Stimulated activated naive B cell treated with anti-CD40 and anti-IgM and Interleukin-4, amounts not matched to agents 10 μg/mL and 1 μg/mL and 100 μg/mL, for 72 hours (primary cell): ENCODE data around the gene TMEM255B.
"Not testable (repeated sequence)": the region's sequence is repeated elsewhere in the genome, so short reads cannot be mapped to it uniquely, and the experiment has no call there.

ENCODE experiments used
- ATAC-seq, 2 donors: fragments of 150-1000 bp; cut with Tn5 transposase; replicated peaks; 2 replicates each; pipeline ENCODE4 v1.10.0; 2021; ENCODE audit warnings: moderate library complexity in 1 of 2
- DNase-seq: peaks from one replicate; pipeline ENCODE4 v3.0.0; 2021
- H3K27ac Mint-ChIP-seq: one replicate; pipeline ENCODE4 v1.8.0; 2022; ENCODE audit warnings: mild to moderate bottlenecking, mixed read lengths
- H3K27me3 Mint-ChIP-seq, 2 donors: one replicate each; pipeline ENCODE4 v1.8.0; 2022; ENCODE audit warnings: mixed read lengths in 2 of 2
- H3K36me3 Mint-ChIP-seq, 2 donors: one replicate each; pipeline ENCODE4 v1.8.0; 2022; ENCODE audit warnings: mixed read lengths in 2 of 2, mild to moderate bottlenecking in 1 of 2
- H3K4me1 Mint-ChIP-seq, 2 donors: one replicate each; pipeline ENCODE4 v1.8.0; 2022; ENCODE audit warnings: mixed read lengths in 2 of 2, mild to moderate bottlenecking in 1 of 2
- H3K4me3 Mint-ChIP-seq, 2 donors: one replicate each; pipeline ENCODE4 v1.8.0; 2022; ENCODE audit warnings: mild to moderate bottlenecking in 2 of 2, mixed read lengths in 2 of 2, moderate library complexity in 1 of 2
- H3K9me3 Mint-ChIP-seq, 2 donors: one replicate each; pipeline ENCODE4 v1.8.0; 2022; ENCODE audit warnings: mixed read lengths in 2 of 2, mild to moderate bottlenecking in 1 of 2

The TMEM255B gene

GRCh38 chr13:113787694-113788093 is 28.7 kb downstream of the TMEM255B start:
- ATAC-seq = no peak
- H3K27ac Mint-ChIP-seq = no peak overlapping the region
- peaks cover 0 to 3% of the 10 kb centered on the region in 2 donors for H3K4me1 Mint-ChIP-seq
- H3K9me3 Mint-ChIP-seq = no peaks in the 10 kb centered on the region
- H3K36me3 Mint-ChIP-seq = peaks cover 0 to 1% of the 10 kb centered on the region in 2 donors
- H3K27me3 Mint-ChIP-seq = peaks cover 29% of the 10 kb centered on the region in 2 donors
- no peak overlapping the region for H3K4me3 Mint-ChIP-seq
- DNase-seq = no peak

- Mint-ChIP-seq H3K4me3 (no peak overlapping the region), H3K27ac (no peak overlapping the region), H3K36me3 (peaks cover 0 to 1% of the 10 kb centered on the region in 2 donors), H3K27me3 (peaks cover 24% of the 10 kb centered on the region in 2 donors), H3K4me1 (peaks cover 0 to 3% of the 10 kb centered on the region in 2 donors), H3K9me3 (no peaks in the 10 kb centered on the region)
- DNase-seq (no peak), ATAC-seq (no peak)
These were observed 29.5 kb downstream of the TMEM255B start for GRCh38 chr13:113788413-113789135.

- H3K36me3 Mint-ChIP-seq = peaks cover 0 to 1% of the 10 kb centered on the region in 2 donors
- DNase-seq = no peak
- H3K27ac Mint-ChIP-seq = no peak overlapping the region
- H3K27me3 Mint-ChIP-seq = peaks cover 18 to 19% of the 10 kb centered on the region in 2 donors
- no peak overlapping the region for H3K4me3 Mint-ChIP-seq
- ATAC-seq = no peak
- H3K4me1 Mint-ChIP-seq = peaks cover 0 to 3% of the 10 kb centered on the region in 2 donors
- H3K9me3 Mint-ChIP-seq = no peaks in the 10 kb centered on the region
These were observed 30.1 kb downstream of the TMEM255B start for GRCh38 chr13:113789167-113789566.

- not testable (repeated sequence) for DNase-seq, H3K9me3 Mint-ChIP-seq, H3K4me1 Mint-ChIP-seq, H3K4me3 Mint-ChIP-seq, H3K27ac Mint-ChIP-seq, H3K36me3 Mint-ChIP-seq, ATAC-seq
- peaks cover 10 to 12% of the 10 kb centered on the region in 2 donors for H3K27me3 Mint-ChIP-seq
These were observed 30.9 kb downstream of the TMEM255B start for GRCh38 chr13:113789931-113790330.

- Mint-ChIP-seq H3K4me1 (no peaks in the 10 kb centered on the region), H3K27me3 (peaks cover 8 to 9% of the 10 kb centered on the region in 2 donors), H3K27ac (no peak overlapping the region), H3K36me3 (no peaks in the 10 kb centered on the region), H3K9me3 (no peaks in the 10 kb centered on the region), H3K4me3 (no peak overlapping the region)
- DNase-seq = no peak
- no peak for ATAC-seq
These were observed 32.2 kb downstream of the TMEM255B start for GRCh38 chr13:113791226-113791625.

- Mint-ChIP-seq H3K4me1 (no peaks in the 10 kb centered on the region), H3K36me3 (no peaks in the 10 kb centered on the region), H3K27me3 (peaks cover 8 to 9% of the 10 kb centered on the region in 2 donors), H3K4me3 (no peak overlapping the region), H3K27ac (no peak overlapping the region), H3K9me3 (no peaks in the 10 kb centered on the region)
- DNase-seq (no peak), ATAC-seq (no peak)
These were observed 32.7 kb downstream of the TMEM255B start for GRCh38 chr13:113791761-113792160.

GRCh38 chr13:113792236-113792770 is 33.3 kb downstream of the TMEM255B start:
- Mint-ChIP-seq H3K4me1 (no peaks in the 10 kb centered on the region), H3K4me3 (no peak overlapping the region), H3K27ac (no peak overlapping the region), H3K9me3 (no peaks in the 10 kb centered on the region), H3K27me3 (peaks cover 8 to 9% of the 10 kb centered on the region in 2 donors), H3K36me3 (no peaks in the 10 kb centered on the region)
- no peak for DNase-seq
- ATAC-seq = no peak

GRCh38 chr13:113792886-113793717 is 34.1 kb downstream of the TMEM255B start:
- H3K27ac Mint-ChIP-seq = no peak overlapping the region
- no peaks in the 10 kb centered on the region for H3K9me3 Mint-ChIP-seq
- no peaks in the 10 kb centered on the region for H3K36me3 Mint-ChIP-seq
- ATAC-seq = no peak
- peaks cover 8 to 9% of the 10 kb centered on the region in 2 donors for H3K27me3 Mint-ChIP-seq
- H3K4me1 Mint-ChIP-seq = no peaks in the 10 kb centered on the region
- no peak overlapping the region for H3K4me3 Mint-ChIP-seq
- DNase-seq = no peak

GRCh38 chr13:113793718-113794085 is 34.7 kb downstream of the TMEM255B start:
- Mint-ChIP-seq H3K4me3 (no peak overlapping the region), H3K36me3 (no peaks in the 10 kb centered on the region), H3K4me1 (no peaks in the 10 kb centered on the region), H3K27ac (no peak overlapping the region), H3K9me3 (no peaks in the 10 kb centered on the region), H3K27me3 (peaks cover 6 to 9% of the 10 kb centered on the region in 2 donors)
- DNase-seq = no peak
- no peak for ATAC-seq

GRCh38 chr13:113794086-113794485 is 35.1 kb downstream of the TMEM255B start:
- H3K27ac Mint-ChIP-seq = no peak overlapping the region
- H3K4me1 Mint-ChIP-seq = no peaks in the 10 kb centered on the region
- ATAC-seq (no peak), DNase-seq (no peak)
- H3K9me3 Mint-ChIP-seq = no peaks in the 10 kb centered on the region
- no peak overlapping the region for H3K4me3 Mint-ChIP-seq
- no peaks in the 10 kb centered on the region for H3K36me3 Mint-ChIP-seq
- peaks cover 2 to 6% of the 10 kb centered on the region in 2 donors for H3K27me3 Mint-ChIP-seq

- ATAC-seq (no peak), DNase-seq (no peak)
- H3K4me1 Mint-ChIP-seq = no peaks in the 10 kb centered on the region
- H3K4me3 Mint-ChIP-seq = no peak overlapping the region
- no peaks in the 10 kb centered on the region for H3K36me3 Mint-ChIP-seq
- H3K27ac Mint-ChIP-seq = no peak overlapping the region
- peaks cover 0 to 4% of the 10 kb centered on the region in 2 donors for H3K27me3 Mint-ChIP-seq
- no peaks in the 10 kb centered on the region for H3K9me3 Mint-ChIP-seq
These were observed 35.7 kb downstream of the TMEM255B start for GRCh38 chr13:113794764-113795173.

GRCh38 chr13:113795362-113795761 is 36.3 kb downstream of the TMEM255B start:
- not testable (repeated sequence) for H3K9me3 Mint-ChIP-seq, H3K4me1 Mint-ChIP-seq, ATAC-seq, H3K36me3 Mint-ChIP-seq, H3K27ac Mint-ChIP-seq, DNase-seq, H3K27me3 Mint-ChIP-seq, H3K4me3 Mint-ChIP-seq

GRCh38 chr13:113796211-113796963 is 37.4 kb downstream of the TMEM255B start:
- no peaks in the 10 kb centered on the region for H3K36me3 Mint-ChIP-seq
- no peaks in the 10 kb centered on the region for H3K4me1 Mint-ChIP-seq
- no peaks in the 10 kb centered on the region for H3K9me3 Mint-ChIP-seq
- no peak for DNase-seq
- no peak overlapping the region for H3K27ac Mint-ChIP-seq
- H3K27me3 Mint-ChIP-seq = peaks cover 0 to 4% of the 10 kb centered on the region in 2 donors
- no peak for ATAC-seq
- no peak overlapping the region for H3K4me3 Mint-ChIP-seq
